Astrocyte (in vitro differentiated cells and primary cell): Measurements from ENCODE around the gene ILF3. TPM values are rescaled to one million over a fixed set of nuclear protein-coding genes. Genes with fewer than 3 reads are reported as not detected.

Source experiments
- DNase-seq: peaks from one replicate; pipeline ENCODE4 v3.0.0-alpha.2; 2010; ENCODE audit warnings: low read depth
- FAIRE-seq: peaks from 2 replicates; lab custom pipeline; 2011; peaks lifted over from hg19 to GRCh38; lab: Jason Lieb, UNC
- H2AFZ ChIP-seq: 2 replicates; pipeline ENCODE4 v1.6.0; 2012; ENCODE audit warnings: low read depth, low read length, inconsistent platforms
- H3K27ac ChIP-seq: 2 replicates; pipeline ENCODE4 v1.5.1; 2011; ENCODE audit warnings: low read depth, low read length, inconsistent platforms
- H3K27me3 ChIP-seq: 2 replicates; pipeline ENCODE4 v1.6.0; 2011; ENCODE audit warnings: low read length, inconsistent platforms; ENCODE audit not compliant: insufficient read depth
- H3K36me3 ChIP-seq: 2 replicates; pipeline ENCODE4 v1.5.1; 2011; ENCODE audit warnings: low read length, inconsistent platforms; ENCODE audit not compliant: insufficient read depth
- H3K4me1 ChIP-seq: 2 replicates; pipeline ENCODE4 v1.5.1; 2011; ENCODE audit warnings: low read length, inconsistent platforms; ENCODE audit not compliant: insufficient read depth
- H3K4me2 ChIP-seq: 2 replicates; pipeline ENCODE4 v1.6.0; 2012; ENCODE audit warnings: low read length, inconsistent platforms
- H3K4me3 ChIP-seq: 2 replicates; pipeline ENCODE4 v1.5.1; 2011; ENCODE audit warnings: low read depth, mild to moderate bottlenecking, low read length, inconsistent platforms; ENCODE audit not compliant: insufficient read depth
- H3K79me2 ChIP-seq: 2 replicates; pipeline ENCODE4 v1.6.0; 2012; ENCODE audit warnings: mild to moderate bottlenecking, low read length, inconsistent platforms; ENCODE audit not compliant: insufficient read depth
- H3K9ac ChIP-seq: 2 replicates; pipeline ENCODE4 v1.6.0; 2012; ENCODE audit warnings: mild to moderate bottlenecking, low read length, inconsistent platforms
- H3K9me3 ChIP-seq: 2 replicates; pipeline ENCODE4 v1.5.1; 2012; ENCODE audit warnings: low read depth, mild to moderate bottlenecking, low read length, inconsistent platforms; ENCODE audit not compliant: insufficient read depth
- H4K20me1 ChIP-seq: 2 replicates; pipeline ENCODE4 v1.6.0; 2012; ENCODE audit warnings: low read length, inconsistent platforms; ENCODE audit not compliant: insufficient read depth
- H3K27ac Mint-ChIP-seq: one replicate; pipeline ENCODE4 v1.8.0; 2021; ENCODE audit warnings: mild to moderate bottlenecking, mixed read lengths; ENCODE audit not compliant: unreplicated experiment
- H3K27me3 Mint-ChIP-seq: one replicate; pipeline ENCODE4 v1.8.0; 2021; ENCODE audit warnings: low read depth, mixed read lengths; ENCODE audit not compliant: unreplicated experiment
- H3K36me3 Mint-ChIP-seq: one replicate; pipeline ENCODE4 v1.8.0; 2021; ENCODE audit warnings: low read depth, mixed read lengths; ENCODE audit not compliant: unreplicated experiment
- H3K4me1 Mint-ChIP-seq: one replicate; pipeline ENCODE4 v1.8.0; 2021; ENCODE audit warnings: low read depth, mixed read lengths; ENCODE audit not compliant: unreplicated experiment
- H3K4me3 Mint-ChIP-seq: one replicate; pipeline ENCODE4 v1.8.0; 2021; ENCODE audit warnings: mild to moderate bottlenecking, moderate library complexity, mixed read lengths; ENCODE audit not compliant: unreplicated experiment
- H3K9me3 Mint-ChIP-seq: one replicate; pipeline ENCODE4 v1.8.0; 2021; ENCODE audit warnings: mild to moderate bottlenecking, mixed read lengths; ENCODE audit not compliant: unreplicated experiment
- CTCF ChIP-seq: IDR thresholded peaks from 2 replicates; pipeline ENCODE4 v1.5.1; 2011; ENCODE audit warnings: low read depth, mild to moderate bottlenecking, inconsistent platforms, low read length, moderate library complexity; ENCODE audit not compliant: insufficient read depth
- EZH2 ChIP-seq: IDR thresholded peaks from 2 replicates; pipeline ENCODE4 v1.6.1; 2012; ENCODE audit warnings: mild to moderate bottlenecking, low read length, inconsistent platforms; ENCODE audit not compliant: insufficient read depth
- total RNA-seq: library from RNA; stranded (reverse); gene quantifications from 2 replicates; pipeline ENCODE4 v1.2.1, GENCODE V29; 2021

ILF3 gene
- total RNA-seq, 1 donor from 2014 or later: 244 TPM

- H2AFZ ChIP-seq: no peak overlapping the region
- Mint-ChIP-seq H3K4me1 (no peaks in the 10 kb centered on the region), H3K9me3 (peaks cover 2% of the 10 kb centered on the region), H3K27ac (no peak overlapping the region), H3K36me3 (peaks cover 38% of the 10 kb centered on the region), H3K27me3 (no peaks in the 10 kb centered on the region), H3K4me3 (no peak overlapping the region)
- H3K4me1 ChIP-seq: peaks cover 4% of the 10 kb centered on the region
- no peak overlapping the region for H3K4me3 ChIP-seq
- no peak overlapping the region for H3K4me2 ChIP-seq
- no peak overlapping the region for H3K9ac ChIP-seq
- TF ChIP-seq EZH2: no peak
- no peak for TF ChIP-seq CTCF
- H4K20me1 ChIP-seq: peaks cover 8% of the 10 kb centered on the region
- no peak overlapping the region for H3K27ac ChIP-seq
- H3K27me3 ChIP-seq: no peaks in the 10 kb centered on the region
- H3K79me2 ChIP-seq: no peaks in the 10 kb centered on the region
- DNase-seq: no peak
- no peaks in the 10 kb centered on the region for H3K9me3 ChIP-seq
- FAIRE-seq: no peak
- H3K36me3 ChIP-seq: peaks cover 21% of the 10 kb centered on the region
These were observed 19.7 kb upstream of the ILF3 start for GRCh38 chr19:10634430-10634829.

GRCh38 chr19:10634963-10635362, 19.2 kb upstream of the ILF3 start:
- DNase-seq (no peak), FAIRE-seq (no peak)
- H3K27ac Mint-ChIP-seq: no peak overlapping the region
- Histone ChIP-seq H3K9me3 (no peaks in the 10 kb centered on the region), H3K4me2 (no peak overlapping the region), H3K27ac (no peak overlapping the region), H3K4me1 (peaks cover 4% of the 10 kb centered on the region), H3K79me2 (no peaks in the 10 kb centered on the region), H3K27me3 (no peaks in the 10 kb centered on the region), H4K20me1 (peaks cover 8% of the 10 kb centered on the region), H3K9ac (no peak overlapping the region), H3K36me3 (peaks cover 21% of the 10 kb centered on the region), H3K4me3 (no peak overlapping the region), H2AFZ (no peak overlapping the region)
- H3K4me3 Mint-ChIP-seq: no peak overlapping the region
- H3K9me3 Mint-ChIP-seq: peaks cover 2% of the 10 kb centered on the region
- no peaks in the 10 kb centered on the region for H3K27me3 Mint-ChIP-seq
- peaks cover 38% of the 10 kb centered on the region for H3K36me3 Mint-ChIP-seq
- TF ChIP-seq CTCF: no peak
- H3K4me1 Mint-ChIP-seq: no peaks in the 10 kb centered on the region

- Mint-ChIP-seq H3K4me1 (no peaks in the 10 kb centered on the region), H3K36me3 (peaks cover 35% of the 10 kb centered on the region), H3K4me3 (no peak overlapping the region), H3K27me3 (no peaks in the 10 kb centered on the region), H3K9me3 (peaks cover 2% of the 10 kb centered on the region), H3K27ac (no peak overlapping the region)
- peaks cover 25% of the 10 kb centered on the region for H3K36me3 ChIP-seq
- no peak for FAIRE-seq
- H3K4me2 ChIP-seq: no peak overlapping the region
- H3K4me3 ChIP-seq: no peak overlapping the region
- TF ChIP-seq EZH2: no peak
- no peak for TF ChIP-seq CTCF
- no peak for DNase-seq
- H3K27ac ChIP-seq: no peak overlapping the region
- H3K27me3 ChIP-seq: no peaks in the 10 kb centered on the region
- H2AFZ ChIP-seq: no peak overlapping the region
- H3K79me2 ChIP-seq: no peaks in the 10 kb centered on the region
- H4K20me1 ChIP-seq: peaks cover 8% of the 10 kb centered on the region
- H3K9ac ChIP-seq: no peak overlapping the region
- H3K4me1 ChIP-seq: peaks cover 4% of the 10 kb centered on the region
- H3K9me3 ChIP-seq: no peaks in the 10 kb centered on the region
These were observed 17.7 kb upstream of the ILF3 start for GRCh38 chr19:10636304-10636972.
